Mammary epithelial cell (primary cell): ENCODE data around the gene KCNAB2.

Experiments
- CTCF ChIP-seq, 2 donors: IDR thresholded peaks in 1 of 2; conservative IDR thresholded peaks in 1 of 2; 2 replicates each; pipeline ENCODE4 v1.5.1; 2011 to 2012; ENCODE audit warnings: inconsistent platforms in 2 of 2, low read length in 2 of 2, mild to moderate bottlenecking in 2 of 2, control low read depth in 1 of 2, low read depth in 1 of 2; ENCODE audit not compliant: insufficient read depth in 1 of 2; ENCODE audit errors: extremely low read depth in 1 of 2
- EZH2 ChIP-seq: IDR thresholded peaks from 2 replicates; pipeline ENCODE4 v1.6.1; 2012; ENCODE audit warnings: low read length, inconsistent platforms, borderline replicate concordance

DNA sequence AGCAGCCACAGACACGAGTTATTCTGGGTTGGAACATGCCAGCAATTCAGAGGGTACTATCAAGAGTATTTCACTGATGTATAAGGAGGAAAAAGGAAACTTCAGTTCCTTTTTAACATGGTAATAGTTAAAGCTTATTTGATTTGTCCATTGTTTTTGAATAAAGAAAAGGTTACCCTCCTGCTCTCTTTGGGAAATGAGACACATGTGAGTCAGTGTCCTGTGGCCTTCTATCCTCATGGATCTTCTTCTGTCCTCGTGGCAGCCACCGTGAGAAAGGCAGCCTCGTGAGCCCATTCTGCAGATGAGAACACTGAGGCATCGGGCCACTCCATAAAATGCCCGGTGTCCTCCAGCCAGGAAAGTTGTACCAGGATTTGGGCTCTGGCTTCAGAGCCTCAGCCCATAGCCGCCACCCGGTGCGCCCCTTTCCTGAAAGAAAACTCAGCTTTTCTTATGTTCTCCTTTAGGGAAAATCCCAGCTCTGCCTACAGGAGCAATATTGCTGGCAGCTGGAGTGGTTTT lies 24.8 kb downstream of the KCNAB2 start:
- TF ChIP-seq CTCF (conservative IDR thresholded peaks at IDR 0.05 in 1 of 2, IDR thresholded peaks at IDR 0.05 in 1 of 2; ENCODE audit: extremely low read depth in 1 of 2, insufficient read depth in 1 of 2, low read depth in 1 of 2, low read length in 2 of 2) (no peak), EZH2 (no peak)
